NCI-H1694 treated with DMSO at 0.1 percent for 48 hours (cell line): Measurements from ENCODE around the gene CPZ.

Experiments used
- DNase-seq: peaks from one replicate; lab custom pipeline; 2025; lab: John Stamatoyannopoulos, UW

CPZ gene

DNA sequence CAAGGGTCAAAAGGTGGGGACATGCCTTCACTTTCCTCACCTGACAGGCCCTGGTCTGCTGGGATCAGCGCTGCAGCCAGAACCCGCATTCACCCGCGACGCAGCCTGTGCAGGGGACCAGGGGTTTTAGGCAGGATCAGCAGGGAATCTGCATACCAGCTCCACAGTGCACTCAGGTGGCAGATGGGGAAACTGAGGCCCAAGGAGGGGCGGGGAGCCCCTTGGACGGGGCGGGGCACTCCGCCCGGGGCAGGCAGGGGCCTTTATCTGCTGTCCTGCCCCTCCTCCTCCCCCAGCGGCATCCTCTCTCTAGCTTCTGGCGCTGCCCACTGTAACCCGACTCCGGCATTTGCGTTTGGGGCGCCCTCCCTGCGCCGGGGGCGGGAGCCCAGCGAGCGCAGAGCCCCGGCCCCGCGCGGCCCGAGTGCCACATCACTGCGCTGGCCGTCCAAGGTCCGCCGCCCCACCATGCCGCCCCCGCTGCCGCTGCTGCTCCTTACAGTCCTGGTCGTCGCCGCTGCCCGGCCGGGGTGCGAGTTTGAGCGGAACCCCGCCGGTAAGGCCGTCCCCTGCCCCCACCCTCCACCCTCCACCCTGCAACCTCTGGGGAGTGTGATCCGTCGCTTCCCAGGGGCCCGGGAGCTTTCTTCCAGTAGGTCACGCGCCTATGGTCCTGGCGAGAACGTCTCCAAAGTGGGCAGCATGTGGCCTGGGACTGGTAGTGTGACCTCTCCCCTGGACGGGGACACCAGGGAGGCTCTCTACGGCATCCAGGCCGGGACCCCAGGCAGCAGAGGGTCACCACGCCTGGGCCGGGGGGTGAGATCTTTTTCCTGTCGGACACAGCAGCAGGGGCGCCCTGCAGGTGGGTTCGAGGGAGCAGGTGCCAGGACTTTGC lies at the start of gene CPZ:
CPZ (plus strand) TSS at position 400 of the 898 bp plus-strand sequence; CDS start at position 469, 69 bp downstream.
- no peak for DNase-seq

DNA sequence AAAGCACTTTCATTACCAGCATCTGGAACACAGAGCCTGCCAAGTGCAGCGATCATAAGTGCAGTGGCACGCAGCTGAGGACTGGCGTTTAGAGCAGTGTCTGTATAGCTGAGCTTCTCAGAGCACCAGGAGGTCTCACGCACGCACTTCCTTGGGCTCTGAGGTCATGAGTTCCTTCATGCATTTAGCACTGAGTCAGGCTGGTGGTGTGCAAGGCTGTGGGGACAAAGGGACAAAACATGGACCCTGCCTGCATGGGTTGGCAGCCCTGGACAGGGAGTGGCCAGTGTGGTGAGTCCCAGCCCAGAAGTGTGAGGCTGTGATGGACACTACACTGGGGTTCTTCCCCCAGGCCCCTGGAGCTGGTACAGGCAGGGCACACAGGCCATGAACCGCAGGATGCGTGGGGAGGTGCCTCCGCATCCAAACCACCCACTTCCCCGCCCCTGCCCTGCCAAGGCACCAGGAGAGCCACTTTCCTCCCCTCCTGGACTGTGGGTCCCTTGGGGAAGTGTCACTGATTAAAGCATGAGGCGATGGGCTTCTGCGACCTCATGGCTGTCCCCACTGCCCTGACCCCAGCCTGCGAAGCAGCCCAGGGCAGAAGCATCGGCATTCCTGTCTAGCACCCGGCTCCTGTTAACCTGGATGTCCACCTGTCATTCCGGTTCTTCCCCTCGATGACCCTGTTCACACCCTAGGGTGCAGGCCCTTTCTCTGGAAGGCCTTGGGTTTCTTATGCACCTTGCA lies 49.6 kb upstream of the CPZ start:
- DNase-seq = no peak

DNA sequence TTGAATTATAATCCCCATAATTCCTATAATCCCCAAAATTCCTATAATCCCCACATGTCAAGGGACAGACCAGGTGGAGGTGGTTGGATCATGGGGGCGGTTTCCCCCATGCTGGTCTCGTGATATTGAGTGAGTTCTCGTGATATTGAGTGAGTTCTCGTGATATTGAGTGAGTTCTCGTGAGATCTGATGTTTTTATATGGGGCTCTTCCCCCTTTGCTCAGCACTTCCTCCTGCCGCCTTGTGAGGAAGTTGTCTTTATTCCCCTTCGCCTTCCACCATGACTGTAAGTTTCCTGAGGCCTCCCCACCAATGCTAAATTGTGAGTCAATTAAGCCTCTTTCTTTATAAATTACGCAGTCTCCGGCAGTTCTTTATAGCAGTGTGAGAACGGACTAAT lies 48.9 kb upstream of the CPZ start:
- DNase-seq = no peak

DNA sequence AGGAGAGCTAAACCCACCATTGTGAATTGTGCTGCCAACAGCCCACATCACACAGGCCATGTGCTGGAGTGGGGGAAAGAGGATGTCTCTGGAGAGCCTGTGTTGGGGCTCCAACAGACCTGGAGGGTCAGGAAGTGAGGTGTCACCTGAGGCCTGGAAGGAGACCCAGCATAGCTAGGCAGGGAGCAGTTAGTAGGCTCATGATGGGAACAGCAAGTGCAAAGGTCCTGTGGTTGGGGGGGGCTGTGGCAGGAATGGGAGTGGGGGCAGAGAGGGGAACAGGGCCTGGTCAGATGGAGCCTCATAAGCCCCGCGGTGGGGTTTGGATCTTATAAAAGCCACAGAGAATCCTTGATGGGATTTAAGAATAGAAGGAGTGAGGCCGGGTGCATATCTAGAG lies 48.3 kb upstream of the CPZ start:
- DNase-seq = no peak

DNA sequence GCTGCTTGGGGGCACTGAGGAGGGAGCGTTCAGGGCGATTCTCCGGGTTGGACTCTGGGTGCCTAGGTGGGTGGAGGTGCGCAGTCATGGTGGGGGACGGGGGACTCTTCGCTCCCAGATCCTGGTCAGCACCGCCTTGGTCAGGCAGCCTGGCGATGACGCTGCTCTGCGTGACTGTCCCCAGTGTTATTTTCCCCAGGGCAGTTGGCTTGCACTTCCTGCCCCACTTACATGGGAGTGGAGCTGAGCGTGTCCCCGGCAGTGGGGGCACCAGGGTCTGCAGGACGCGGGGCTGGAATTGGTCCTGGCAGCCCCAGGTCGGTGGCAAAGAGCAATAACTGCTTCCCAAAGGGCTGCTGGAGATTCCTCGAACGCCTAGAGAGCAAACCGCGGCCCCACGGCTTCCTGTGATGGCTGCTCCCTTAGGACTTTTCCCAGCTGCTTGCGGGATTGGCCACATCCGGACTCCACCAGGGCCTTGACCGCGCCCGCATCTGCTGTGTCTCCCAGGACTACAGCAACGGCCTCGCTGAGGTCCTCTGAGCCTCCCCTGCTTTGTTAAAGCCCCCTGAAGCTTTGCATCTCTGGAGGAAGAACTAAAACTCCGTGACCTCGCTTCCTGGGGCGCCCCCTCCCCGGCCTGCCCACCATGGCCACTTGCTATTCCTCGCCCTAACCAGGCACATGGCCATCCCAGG lies 47.7 kb upstream of the CPZ start:
- no peak for DNase-seq

DNA sequence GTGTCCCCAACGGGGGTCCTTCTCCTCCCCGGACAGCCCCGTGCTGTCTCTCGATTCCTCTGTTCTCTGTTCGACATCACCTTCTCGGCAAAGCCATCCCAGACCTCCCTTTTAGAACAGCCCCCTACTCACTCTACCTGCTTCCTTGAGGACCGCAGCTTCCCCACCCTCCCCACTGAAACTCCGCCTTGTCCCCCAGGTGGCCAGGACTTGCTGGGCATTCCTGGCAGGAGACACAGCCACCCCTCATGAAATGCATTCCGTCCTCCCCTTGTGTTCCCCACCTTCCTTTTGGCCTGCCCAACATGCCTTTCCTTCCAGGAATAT lies 47.2 kb upstream of the CPZ start:
- DNase-seq = no peak

DNA sequence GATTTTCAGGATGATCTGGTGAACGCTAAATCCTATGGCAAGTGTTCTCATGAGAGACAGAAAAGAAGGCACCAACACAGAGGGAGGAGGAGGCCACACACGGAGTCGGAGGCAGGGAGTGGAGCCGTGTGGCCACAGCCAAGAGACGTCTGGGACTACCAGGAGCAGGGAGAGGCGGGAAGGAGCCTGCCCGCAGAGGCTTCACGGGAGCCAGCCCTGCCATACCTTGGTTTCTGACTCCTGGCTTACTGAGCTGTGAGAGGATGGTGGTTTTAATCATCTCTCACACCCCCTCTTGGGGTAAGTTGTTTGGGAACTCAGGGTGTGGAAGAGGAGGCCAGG lies 45.8 kb upstream of the CPZ start:
- no peak for DNase-seq

DNA sequence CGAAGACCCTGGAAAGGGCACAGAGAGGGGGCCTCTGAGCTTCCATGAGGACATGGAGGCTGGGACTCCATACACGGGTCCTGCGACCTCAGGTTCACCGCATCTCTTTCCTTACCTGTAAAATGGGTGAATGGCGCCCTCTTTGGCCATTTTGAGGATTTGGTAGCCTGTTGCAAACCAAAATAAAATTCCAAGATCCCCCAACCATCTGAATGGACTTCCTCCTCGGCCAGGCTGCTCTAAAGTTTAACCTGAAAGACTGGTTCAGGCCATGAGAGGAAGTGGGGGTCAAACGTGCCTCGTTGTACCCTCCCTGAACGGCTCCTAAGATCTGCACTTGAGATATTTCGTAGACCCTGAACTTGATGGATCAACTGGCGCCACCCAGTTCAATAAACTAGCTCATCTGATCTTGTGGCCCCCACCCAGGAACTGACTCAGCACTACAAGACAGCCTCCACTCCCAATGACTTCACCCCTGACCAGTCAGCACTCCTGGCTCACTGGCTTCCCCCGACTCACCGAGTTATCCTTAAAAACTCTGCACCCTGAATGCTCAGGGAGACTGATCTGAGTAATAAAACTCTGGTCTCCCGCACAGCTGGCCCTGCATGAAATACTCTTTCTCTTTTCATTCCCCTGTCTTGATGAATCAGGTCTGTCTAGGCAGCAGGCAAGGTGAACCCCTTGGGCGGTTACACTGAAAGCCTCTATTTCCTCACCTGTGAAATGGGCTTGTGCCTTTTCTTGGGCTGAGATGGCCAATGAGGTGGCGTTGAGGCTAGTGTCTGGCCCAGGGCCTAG lies 45.3 kb upstream of the CPZ start:
- peak; percentile 1 for DNase-seq

DNA sequence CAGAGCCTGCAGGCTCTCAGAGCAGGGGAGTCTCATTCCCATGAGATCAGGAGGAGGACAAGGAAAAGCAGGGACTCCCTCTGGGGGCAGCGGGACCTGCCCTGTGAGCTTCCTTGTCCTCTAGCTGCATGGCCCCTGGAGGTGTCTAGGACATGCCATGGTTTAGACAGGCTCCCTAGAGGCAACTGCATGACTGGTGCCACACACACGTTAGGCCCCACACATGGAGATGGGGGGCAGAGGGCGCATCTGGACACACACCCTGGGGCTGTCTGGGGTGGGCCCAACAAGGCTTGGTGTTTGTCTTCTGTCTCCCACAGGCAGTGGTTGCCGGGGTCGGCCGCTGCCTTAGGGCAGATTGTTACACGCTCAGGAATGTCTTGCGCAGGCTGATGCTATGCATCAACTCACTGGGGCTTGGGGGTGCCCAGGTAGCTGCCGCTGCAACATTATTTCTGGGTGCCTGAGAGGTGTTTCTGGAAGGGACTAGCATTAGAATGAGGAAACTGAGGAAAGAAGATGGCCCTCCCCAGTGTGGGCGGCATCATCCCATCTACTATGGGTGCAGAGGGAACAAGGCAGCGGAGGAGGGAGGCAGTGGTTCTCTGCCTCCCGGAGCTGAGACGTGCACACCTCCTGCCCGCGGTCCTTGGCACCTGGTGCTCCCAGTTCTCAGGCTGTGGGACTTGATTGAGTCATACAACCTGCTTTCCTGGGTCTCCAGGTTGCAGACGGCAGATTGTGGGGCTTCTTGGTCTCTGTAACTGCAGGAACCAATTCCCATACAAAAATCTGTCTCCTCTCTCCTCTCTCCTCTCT lies 44.4 kb upstream of the CPZ start:
- DNase-seq = no peak

DNA sequence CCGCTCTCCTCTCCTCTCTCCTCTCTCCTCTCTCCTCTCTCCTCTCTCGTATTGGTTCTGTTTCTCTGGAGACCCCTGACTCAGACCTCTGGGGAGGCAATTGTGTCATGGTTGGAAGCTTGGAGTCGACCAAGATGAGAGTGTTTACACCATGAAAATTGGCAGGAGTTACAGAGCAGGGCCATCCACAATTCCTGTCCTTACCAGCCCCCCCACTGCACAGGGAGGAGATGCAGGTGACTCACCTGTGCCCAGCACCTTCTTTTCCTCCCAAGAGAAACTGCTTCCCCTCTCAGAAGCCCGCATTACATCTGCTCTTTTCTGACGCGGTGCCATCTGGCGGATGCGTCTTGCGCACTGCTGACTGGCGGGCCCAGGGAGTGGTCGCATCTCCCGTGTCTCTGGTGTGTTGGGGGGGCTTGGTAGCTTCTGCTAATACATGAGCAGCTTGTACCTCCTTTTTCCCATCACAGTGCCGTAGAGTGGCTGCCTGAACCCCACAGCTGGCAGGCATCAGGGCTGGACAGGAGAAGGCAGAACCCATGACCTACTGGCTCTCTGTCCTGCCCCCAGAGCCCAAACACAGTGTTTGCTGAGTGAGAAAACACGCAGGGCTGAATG lies 43.7 kb upstream of the CPZ start:
- DNase-seq = no peak

DNA sequence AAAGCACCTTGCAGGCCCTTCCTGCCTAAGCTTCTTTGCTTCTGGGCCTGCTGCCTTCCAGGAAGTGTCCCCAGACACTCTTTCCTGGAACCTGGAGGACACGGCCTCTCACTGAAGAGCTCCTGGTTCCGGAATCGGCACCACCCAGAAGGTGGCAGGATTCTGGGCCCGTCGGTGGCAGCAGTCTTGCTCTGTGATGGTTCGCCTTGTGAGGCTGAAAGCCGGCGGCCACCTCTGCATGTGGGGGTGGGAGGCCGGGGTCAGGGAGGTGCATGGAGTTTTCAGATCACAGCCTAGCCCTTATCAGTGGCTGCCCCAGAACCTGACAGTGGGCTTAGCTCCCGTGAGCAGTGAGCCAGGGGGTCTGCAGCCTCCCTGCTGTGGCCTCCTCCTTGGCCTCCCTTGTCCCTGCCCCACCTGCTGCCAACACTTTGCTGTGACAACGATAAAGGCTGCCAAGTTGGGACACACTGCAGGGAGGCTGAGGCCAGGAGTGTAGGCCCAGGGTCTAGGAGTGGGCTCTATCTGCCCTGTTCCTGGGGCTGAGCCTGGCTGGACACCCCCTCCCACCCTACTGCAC lies 43.1 kb upstream of the CPZ start:
- DNase-seq = no peak

DNA sequence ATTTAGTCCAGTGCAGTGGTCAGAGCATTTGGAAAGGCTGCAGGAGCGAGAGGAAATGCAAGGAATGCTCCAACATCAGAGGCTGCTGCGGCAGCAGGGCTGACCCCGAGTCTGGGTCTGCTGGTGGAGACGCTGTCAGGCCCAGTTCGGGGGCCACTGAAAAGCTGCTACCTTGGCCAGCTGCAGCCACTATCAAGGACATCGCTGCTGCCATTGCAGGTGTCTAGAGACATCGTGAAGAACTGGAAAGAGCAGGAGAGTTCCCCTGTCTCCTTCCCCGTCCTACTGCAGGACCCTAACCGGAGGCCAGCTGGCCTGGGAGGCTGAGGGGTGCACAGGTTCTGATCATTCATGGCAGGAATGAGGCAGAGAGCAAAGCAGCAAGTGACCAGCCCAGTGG lies 41.9 kb upstream of the CPZ start:
- no peak for DNase-seq

DNA sequence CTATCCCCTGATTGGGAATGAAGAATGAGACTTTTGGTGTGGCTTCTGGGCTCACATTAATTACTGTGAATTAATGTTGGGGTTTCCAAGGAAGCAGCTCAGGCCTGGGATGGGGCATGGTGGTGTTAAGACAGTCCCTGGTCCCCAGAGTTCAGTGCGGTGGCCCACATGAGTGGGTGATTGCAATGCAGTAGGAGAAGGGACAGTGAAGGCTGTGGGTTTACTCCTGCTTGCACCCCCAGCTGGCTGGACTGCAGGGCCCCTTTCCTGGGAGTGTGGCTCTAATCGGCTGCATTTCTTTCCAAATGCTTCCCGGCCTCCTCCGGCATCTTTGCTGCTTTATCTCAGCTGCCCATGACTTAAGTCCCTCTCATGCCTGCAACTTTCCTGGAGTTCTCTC lies 40.5 kb upstream of the CPZ start:
- no peak for DNase-seq

DNA sequence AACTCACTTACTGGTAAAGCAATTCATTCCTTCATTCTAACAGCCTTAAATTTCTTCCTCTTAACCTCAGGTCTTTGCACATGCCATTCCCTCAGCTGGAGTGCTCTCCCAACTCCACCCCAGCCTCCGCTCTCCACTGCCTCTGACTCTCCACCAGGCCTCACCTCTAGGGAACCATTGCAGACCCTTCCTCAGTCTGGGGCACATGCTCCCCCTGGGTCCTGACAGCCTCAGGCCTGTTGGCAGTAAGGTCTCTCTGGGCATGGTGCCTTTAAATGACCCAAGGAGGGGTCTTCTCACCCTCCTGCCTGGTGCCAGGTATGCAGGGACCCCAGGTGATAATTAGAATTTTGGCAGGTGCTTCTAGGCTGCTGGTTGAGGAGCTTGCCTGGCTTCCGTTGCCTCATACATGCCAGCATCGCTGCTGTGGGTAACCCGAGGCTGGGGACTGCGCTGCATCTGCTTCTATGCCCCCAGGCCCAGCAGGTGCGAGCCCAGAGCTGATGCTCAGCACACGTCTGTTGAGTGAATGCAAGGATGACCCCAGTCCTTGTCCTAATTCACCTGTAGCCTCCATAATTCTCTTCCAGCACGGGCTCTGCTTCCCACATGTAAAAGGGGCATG lies 39.9 kb upstream of the CPZ start:
- no peak for DNase-seq

DNA sequence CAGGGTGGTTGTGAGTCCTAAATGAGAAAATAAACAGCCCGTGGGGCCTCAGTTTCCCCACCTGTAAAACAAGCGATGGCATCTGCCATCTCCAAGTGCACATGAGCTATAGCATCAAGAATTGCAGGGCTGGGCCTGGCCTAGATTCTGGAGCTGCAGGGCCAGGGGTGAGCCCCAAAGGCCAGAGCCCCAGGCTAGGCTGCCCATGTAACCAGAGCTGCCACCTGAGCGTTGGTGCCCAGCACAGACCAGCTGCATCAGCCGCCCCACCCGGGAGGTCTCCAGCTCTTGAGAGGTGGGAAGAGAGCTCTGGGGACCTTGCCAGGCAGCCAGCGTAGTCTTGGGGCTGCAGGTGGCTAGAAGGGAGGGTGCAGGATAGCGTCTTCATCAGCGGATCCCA lies 39.3 kb upstream of the CPZ start:
- no peak for DNase-seq

DNA sequence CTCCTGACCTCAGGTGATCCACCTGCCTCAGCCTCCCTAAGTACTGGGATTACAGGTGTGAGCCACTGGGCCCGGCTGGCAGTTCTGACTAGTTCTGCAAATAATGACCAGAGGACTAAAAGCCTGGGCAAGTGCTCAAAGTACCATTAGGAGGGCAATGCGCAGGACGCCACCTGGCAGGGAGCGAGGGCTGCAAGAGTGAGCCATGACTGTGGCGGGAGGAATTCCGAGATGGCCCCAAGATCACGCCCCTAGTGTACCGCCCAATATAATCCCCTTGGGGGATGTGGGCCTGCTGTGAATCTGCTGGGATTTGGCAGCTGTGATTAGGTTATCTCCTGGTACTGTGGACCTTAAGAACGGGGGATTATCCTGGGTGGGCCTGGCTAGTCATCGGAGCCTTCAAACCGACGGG lies 38.6 kb upstream of the CPZ start:
- DNase-seq = no peak

DNA sequence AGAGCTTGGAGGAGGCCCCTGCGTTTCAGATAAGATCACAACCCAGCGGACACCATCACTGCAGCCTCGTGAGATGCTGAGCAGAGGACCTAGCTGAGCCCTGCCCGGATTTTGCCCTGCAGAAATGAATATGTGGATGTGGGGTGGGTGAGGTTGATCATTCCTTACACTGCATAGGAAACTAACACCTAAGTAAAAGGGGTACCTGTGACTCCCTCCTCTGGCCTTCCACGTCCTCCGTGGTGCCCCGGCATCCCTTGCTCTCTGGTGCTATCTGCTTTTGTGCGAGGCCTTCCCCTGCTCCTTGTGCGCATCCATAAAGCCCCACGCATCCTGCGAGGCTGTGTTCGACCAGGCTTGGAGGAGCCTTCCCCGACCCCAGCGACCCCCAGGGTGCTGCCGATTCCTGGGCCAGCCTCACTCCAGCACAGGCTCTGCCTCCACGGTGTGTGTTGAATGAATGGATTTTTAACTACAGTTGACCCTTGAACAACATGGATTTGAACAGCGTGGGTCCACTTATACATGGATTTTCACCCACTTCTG lies 37.9 kb upstream of the CPZ start:
- no peak for DNase-seq

DNA sequence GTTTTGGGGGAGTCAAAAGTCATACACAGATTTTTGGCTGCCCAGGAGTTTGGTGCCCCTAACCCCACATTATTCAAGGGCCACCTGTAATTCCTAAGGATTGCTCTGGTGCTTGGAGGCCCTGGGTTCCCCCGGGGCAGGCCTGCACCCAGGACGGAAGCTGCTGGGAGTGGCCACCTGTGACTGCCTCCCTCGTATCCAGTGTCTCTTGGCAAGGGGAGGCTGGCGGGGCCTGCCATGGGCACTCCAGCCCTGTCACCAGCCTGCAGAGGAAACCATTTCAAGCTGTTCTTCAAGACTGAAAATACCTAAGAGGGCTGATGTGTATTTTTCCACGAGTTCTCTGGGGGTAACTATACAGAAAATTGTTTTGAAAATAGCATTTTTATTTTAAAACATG lies 36.8 kb upstream of the CPZ start:
- DNase-seq = no peak

DNA sequence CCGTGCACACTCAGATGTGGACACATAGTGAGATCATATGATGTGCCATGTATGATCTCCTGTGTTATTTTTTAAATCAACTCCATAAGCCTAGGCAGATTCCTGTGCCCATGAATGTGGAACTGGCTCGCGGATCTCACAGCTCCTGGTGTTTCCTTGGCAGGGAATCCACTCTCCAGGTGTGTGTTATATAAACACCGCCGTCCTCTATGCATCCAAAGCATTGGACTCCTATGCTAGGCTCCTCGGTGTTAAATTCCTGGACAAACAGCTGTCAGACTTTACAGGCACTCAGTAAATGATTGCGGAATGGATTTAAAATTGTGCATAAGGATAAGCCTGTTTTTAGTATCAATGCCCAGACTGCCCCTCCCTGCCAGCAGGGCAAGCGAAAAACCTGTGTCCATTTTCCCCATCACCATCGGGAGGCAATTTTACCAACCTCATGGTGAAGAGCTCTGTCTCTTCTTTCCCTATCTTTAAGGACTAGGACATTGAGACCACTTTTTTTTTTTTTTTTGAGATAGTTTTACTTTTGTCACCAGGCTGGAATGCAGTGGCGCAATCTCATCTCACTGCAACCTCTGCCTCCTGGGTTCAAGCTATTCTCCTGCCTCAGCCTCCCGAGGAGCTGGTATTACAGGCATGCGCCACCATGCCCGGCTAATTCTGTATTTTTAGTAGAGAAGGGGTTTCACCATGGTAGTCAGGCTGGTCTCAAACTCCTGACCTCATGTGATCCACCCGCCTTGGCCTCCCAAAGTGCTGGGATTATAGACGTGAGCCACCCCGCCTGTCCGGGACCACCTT lies 36.0 kb upstream of the CPZ start:
- DNase-seq = no peak
